Sigmoid colon (tissue), 4 donors: Measurements from ENCODE around the gene ING3.

ENCODE experiments used
- POLR2A ChIP-seq, 2 donors: fragments of 450-650 bp; IDR thresholded peaks; one replicate each; pipeline ENCODE4 v1.6.1; 2016; ENCODE audit warnings: antibody characterized with exemption in 2 of 2, mild to moderate bottlenecking in 2 of 2, moderate library complexity in 2 of 2
- POLR2AphosphoS5 ChIP-seq, 4 donors: sonication (generic); formaldehyde crosslinking; IDR thresholded peaks; one replicate each; pipeline ENCODE4 v1.6.1; 2017; ENCODE audit warnings: antibody characterized with exemption in 4 of 4
- TF ChIP-seq, protein P1 (sequence below), 4 experiments: fragments of 450-650 bp in 3 of 4; fragments of 200-600 bp in 1 of 4; IDR thresholded peaks; one replicate each; pipeline ENCODE4 v1.5.1; 2016 to 2019; ENCODE audit warnings: antibody characterized with exemption in 4 of 4, mild to moderate bottlenecking in 3 of 4, moderate library complexity in 2 of 4

DNA sequence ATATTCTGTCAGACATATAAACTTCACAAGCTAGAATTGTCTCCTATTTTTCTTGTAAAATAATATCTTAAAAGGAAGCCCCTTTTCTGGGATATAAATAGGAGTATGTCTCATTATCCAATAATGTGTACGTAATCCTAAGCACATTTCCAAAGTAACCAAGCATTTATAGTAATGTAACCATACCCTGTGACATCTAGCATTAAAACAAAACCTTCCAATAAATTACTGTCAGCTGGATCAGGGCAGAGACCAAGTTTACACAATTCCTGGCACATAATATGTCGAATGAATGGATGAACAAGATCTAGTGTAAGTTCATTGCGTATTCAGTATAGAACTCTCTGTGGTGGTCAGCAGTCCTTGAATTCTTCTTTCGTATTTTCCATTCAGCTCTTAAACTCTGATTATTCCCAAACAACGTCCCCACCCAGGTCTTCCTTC is 52.2 kb downstream of the ING3 start:
- TF ChIP-seq POLR2AphosphoS5 (IDR thresholded peaks at IDR 0.05): peak in 1 of 4 donors; percentile 36
- no peak for TF ChIP-seq POLR2A (IDR thresholded peaks at IDR 0.05)
- TF ChIP-seq, protein P1, sequence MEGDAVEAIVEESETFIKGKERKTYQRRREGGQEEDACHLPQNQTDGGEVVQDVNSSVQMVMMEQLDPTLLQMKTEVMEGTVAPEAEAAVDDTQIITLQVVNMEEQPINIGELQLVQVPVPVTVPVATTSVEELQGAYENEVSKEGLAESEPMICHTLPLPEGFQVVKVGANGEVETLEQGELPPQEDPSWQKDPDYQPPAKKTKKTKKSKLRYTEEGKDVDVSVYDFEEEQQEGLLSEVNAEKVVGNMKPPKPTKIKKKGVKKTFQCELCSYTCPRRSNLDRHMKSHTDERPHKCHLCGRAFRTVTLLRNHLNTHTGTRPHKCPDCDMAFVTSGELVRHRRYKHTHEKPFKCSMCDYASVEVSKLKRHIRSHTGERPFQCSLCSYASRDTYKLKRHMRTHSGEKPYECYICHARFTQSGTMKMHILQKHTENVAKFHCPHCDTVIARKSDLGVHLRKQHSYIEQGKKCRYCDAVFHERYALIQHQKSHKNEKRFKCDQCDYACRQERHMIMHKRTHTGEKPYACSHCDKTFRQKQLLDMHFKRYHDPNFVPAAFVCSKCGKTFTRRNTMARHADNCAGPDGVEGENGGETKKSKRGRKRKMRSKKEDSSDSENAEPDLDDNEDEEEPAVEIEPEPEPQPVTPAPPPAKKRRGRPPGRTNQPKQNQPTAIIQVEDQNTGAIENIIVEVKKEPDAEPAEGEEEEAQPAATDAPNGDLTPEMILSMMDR (IDR thresholded peaks at IDR 0.05): no peak
